Hematopoietic multipotent progenitor cell treated with erythropoietin and hydrocortisone succinate and interleukin-3 and kit ligand, for 4 days (in vitro differentiated cells): ENCODE measurements around the gene CFAP61.

ENCODE experiments used
- DNase-seq: peaks from one replicate; pipeline ENCODE4 v3.0.0-alpha.2; 2015

Gene CFAP61

GRCh38 chr20:20369250-20370093 lies 317.1 kb downstream of the CFAP61 start:
- peak; percentile 27 for DNase-seq

GRCh38 chr20:20370094-20370575 lies 317.8 kb downstream of the CFAP61 start:
- peak; percentile 35 for DNase-seq

GRCh38 chr20:20371083-20371482 lies 318.8 kb downstream of the CFAP61 start:
- DNase-seq: no peak

- no peak for DNase-seq
These were observed 319.3 kb downstream of the CFAP61 start for GRCh38 chr20:20371681-20372080.

GRCh38 chr20:20373091-20373571 lies 320.8 kb downstream of the CFAP61 start:
- no peak for DNase-seq

GRCh38 chr20:20375862-20376261 lies 323.5 kb downstream of the CFAP61 start:
- DNase-seq: no peak

GRCh38 chr20:20386192-20386591 lies 333.9 kb downstream of the CFAP61 start:
- DNase-seq: no peak

GRCh38 chr20:20390393-20390792 lies 338.1 kb downstream of the CFAP61 start:
- no peak for DNase-seq

GRCh38 chr20:20391115-20391514 lies 338.8 kb downstream of the CFAP61 start:
- DNase-seq: no peak

- no peak for DNase-seq
These were observed 339.4 kb downstream of the CFAP61 start for GRCh38 chr20:20391766-20392165.

GRCh38 chr20:20393207-20394120 lies 341.1 kb downstream of the CFAP61 start:
- peak; percentile 61 for DNase-seq

- no peak for DNase-seq
These were observed 342.8 kb downstream of the CFAP61 start for GRCh38 chr20:20395087-20395486.

- no peak for DNase-seq
These were observed 343.7 kb downstream of the CFAP61 start for GRCh38 chr20:20395903-20396568.

GRCh38 chr20:20396794-20397193 lies 344.5 kb downstream of the CFAP61 start:
- DNase-seq: no peak

- DNase-seq: no peak
These were observed 345.8 kb downstream of the CFAP61 start for GRCh38 chr20:20398123-20398522.

GRCh38 chr20:20399531-20400500 lies 347.5 kb downstream of the CFAP61 start:
- DNase-seq: no peak

GRCh38 chr20:20401991-20402390 lies 349.7 kb downstream of the CFAP61 start:
- no peak for DNase-seq

GRCh38 chr20:20404633-20405032 lies 352.3 kb downstream of the CFAP61 start:
- no peak for DNase-seq

GRCh38 chr20:20405623-20406022 lies 353.3 kb downstream of the CFAP61 start:
- DNase-seq: no peak

- no peak for DNase-seq
These were observed 354.0 kb downstream of the CFAP61 start for GRCh38 chr20:20406306-20406705.
